Measurements from ENCODE around the gene KCNH4. TPM values are rescaled to one million over a fixed set of nuclear protein-coding genes. Genes with fewer than 3 reads are reported as not detected.

Gene KCNH4
- polyA plus RNA-seq, 1 donor: 0.10 TPM

DNA sequence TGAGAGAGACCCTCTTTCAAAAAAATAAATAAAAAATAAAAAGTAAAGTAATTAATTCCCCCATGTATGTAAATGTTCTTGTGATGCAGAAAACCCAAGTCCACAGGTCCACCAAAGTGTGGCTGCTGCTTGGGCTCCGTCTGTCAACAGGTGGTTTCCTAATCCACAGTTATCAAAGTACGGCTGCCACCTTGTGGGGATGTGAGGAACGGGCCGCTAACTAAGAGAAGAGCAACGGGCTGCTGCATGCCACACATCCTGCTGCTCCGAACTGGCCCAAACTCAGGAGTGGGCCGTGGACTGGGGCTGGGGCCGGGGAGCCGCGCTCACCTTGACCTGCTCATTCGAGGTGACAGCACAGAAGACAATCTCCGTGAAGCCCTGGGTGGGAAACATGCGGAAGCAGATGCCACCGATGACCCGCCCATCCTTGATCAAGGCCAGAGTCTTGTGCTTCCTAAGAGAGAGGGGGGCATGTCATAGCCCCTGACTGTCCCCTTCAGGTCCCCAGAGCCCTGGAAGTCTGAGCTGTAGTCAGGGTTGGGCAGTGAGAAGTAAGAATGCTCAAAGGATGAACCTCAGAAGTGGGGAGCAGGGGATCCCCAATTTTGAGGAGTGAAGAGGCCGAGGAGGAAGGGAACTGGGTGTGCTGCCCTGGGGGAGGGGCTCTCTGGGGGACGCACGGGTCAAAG lies 64.1 kb downstream of the KCNH4 start:
- DNase-seq: peak; percentile 80

DNA sequence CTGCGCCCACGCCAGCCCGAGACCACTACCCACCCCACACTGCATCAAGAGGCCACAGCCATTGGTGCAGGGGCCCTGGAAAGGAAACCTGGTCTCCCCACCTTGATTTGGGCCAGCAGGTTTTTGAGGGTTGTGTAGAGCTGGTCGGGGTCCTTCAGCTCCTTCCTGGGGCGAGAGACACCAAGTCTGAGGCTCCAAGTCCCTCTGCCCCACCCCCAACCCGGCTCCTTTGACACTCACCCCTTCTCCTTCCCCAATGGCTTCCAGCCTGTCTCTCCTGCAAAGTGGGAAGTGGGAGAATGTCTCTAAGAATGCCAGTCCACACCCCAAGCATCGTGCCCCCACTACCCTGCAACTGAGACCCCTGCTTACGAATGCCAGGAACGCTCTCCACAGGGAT lies 66.8 kb downstream of the KCNH4 start:
- no peak for DNase-seq

DNA sequence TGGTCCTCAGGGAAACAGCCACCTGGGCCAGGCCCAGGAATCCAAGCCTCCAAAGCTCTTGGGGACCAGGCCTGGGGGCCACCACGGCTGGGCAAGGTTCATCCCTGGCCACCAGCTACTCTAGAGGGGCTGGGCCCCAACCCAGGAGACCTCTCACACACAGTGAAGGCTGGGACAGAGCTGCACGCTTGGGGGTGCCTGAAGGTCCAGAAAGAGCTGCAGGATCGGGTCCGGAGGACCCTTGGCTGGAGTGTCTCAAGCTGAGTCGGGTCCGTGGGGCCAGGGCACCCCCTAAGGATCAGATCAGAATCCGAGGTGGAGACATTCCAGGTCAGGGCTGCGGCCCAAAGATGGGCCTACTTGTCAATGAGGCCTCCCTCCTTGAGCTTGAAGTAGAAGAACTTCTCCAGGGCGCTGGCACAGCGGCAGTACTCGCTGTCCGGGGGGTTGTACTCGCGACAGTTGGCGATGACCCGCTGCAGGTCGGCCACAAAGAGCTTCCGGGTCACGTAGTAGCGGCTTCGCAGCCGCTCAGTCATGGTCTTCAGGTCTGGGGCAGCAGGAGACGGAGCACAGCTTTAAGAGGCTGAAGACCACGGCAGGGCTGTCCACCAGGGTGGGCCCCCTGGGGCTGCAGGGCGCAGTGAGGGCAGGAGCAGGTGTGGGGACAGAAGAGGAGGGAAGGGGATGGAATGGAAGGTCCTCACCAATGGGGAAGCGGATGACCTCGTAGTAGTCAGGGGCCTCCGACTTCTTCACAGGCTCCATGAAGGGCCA lies 67.5 kb downstream of the KCNH4 start:
- DNase-seq: no peak

DNA sequence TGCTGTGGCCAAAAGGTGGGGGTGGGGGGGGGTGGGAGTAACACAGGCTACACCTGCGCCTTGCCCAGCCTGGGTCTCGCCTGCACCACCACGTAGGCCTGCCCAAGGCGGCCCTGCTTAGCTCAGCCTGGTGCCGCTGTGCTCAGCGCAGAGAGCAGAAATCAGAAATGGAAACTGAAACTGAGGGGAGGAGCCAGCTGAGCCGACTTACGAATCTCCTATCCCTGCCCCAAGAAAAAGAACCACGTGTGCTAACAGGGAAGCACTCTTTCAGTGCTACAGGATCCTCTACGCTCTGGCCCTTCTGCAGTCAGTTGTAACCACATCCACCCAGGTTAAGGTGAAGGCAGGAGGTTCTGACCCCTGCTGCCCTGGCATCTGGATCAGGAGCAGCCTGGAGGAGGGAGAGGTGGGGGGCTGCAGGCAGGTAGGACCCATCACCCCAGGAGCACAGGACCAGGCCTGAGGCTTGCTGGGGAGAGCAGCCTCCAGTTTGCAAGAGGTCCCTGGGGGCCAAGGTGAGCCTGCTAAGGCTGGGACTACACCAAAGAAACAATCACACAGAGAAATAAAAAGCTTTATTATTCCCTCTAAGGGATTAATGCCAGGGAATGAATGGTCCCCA lies 68.3 kb downstream of the KCNH4 start, which contains the start of gene DHX58:
Gene DHX58 (minus strand): TSS at position 163 of the 625 bp plus-strand sequence. CDS start 822 bp downstream, outside the sequence.
- DNase-seq: peak; percentile 88

DNA sequence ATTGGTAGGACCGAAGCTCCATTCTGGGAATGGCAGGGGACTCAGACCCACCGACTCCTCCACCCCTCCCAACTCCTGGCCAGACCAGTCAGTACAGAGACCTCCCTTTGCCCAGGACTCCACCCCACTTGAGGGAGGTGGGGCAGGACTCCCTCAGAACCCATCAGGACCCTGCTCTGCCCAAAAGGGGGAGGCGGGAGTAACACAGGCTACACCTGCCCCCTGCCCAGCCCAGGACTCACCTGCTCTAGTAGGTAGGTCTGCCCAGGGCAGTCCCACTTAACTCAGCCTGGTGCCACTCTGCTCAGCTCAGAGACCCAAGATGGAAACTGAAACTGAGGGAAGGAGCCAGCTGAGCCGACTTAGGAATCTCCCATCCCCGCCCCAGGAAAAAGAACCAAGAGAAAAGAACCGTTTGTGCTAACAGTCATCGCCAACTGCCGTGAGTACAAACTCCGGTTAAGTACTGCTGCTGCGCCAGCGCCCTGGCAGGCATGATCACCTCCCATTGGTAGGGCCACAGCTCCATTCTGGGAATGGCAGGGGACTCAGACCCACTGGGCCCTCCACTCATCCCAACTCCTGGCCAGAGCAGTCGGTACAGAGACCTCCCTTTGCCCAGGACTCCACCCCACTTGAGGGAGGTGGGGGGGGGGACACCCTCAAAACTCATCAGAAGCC lies 68.9 kb downstream of the KCNH4 start:
- DNase-seq: peak; percentile 66

DNA sequence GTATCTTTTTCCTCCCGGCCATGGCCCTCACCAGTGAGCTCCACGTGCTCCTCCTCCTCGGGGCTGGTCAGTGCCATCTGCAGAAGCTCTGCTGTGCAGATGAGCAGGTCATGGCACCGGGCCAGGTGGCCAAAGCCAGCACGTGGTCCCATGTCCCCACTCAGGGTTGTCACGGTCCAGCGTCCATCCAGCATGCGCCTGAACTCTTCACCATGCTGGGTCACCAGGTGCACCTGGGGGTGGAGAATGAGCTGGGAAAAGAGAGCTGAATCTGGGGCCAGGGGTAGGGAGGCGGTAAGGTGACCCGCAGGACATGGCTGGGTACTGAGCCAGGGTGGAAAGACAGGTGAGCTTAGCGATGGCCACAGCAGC lies 69.7 kb downstream of the KCNH4 start:
- no peak for DNase-seq

DNA sequence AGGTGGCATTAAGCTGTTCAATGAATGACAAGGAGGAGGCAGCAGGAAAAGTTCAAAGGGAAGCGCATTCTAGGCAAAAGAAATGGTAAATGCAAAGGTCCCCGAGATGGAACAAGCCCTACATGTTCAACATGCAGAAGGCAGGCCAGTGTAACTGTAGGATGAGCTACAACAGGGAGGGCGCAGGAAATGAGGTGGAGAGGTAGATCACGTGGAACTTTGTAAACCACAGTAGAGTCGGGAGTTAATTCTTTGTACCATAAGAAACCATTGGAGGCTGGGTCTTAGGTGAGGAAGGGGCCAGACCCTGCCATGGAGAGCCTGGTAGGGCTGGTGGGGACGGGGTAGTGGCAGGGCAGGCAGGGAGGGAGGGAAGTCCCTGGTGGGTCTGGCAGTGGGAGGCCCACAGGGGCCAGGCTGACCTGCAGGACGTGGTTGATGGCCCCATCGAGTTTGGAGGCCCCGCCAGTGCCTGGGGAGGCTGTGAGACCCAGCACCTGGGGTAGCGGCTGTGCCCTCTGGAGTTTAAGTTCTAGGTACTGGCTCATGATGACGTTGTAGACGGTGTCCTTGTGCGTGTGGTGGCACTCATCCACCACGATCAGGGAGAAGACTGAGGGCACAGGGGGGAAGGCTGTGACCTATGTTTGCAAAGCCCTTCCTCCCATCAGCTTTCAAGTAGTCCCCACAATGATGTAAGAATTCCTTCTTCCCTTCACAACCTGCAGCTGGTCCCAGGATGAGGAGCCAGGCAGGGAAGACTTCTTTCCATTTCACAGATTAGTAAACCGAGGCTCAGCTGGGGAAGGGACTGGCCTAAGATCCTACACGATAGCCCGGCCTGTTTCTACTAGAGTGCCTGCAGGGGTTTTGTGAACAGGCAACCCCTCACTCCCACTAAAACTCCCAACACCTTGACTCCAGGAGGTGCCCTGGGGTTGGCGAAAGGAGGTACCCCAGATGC lies 70.4 kb downstream of the KCNH4 start:
- no peak for DNase-seq

DNA sequence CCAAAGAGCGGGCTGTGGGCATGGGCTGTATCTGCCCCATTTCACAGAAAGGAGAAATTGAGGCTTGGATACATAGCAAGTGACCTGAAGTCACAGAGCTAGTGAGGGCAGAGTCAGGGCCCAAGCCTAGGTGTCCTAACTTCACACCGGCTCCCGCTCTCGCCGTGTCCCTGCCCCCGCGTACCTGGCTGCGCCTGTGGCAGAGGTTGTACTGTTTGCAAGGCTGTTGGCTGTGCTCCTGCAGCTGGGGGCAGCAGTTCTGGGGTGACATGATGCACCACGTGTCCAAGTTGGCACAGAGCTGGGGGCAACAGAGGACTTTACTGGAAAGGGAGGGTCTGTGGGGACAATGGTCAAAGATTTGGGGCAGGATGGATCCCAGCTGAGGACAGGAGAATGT lies 71.9 kb downstream of the KCNH4 start:
- DNase-seq: no peak

DNA sequence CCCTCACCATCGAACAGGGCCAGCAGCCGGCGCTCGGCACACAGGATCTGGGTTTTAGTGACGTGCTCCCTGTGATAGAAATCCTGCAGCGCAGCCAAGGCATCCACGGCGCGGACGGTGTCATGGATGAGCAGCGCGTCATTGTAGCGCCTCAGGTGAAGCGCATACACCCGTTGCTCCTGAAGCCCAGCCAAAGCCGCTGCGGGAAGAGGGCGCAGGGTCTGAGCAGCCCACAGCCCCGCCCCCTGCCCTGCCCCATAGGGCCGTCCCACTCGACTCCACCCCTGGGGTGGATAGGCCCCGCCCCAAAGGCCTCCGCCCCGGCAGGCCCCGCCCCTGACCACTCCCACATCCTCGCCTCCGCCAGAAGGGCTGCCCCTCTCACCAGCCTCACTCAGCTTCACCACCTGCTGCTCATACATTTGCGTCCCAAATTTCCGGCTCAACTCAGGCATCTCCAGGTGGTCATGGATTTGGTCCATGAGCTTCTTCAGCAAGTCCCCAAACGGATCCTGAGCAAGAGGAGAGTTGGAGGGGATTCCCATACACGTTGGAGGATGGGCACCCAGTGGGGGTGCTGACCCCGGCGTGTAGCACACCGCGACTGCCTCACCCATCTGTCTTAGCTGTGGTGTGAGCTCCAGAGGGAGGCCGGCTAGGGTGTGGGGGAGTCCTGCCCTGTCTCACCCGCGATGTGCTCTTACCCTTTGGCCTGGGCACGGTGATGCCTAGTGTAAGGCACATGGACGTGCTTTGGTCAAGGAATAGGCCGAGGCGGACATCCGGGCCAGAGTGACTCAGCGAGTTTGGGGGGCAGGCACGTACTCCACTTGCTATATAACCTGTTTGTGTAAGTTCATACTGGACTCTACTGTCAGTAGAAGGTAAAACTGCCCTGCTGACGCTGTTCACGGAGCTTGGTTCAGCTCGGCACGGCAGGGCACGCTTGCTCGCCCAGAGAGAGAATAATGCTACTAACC lies 73.1 kb downstream of the KCNH4 start:
- peak; percentile 25 for DNase-seq

DNA sequence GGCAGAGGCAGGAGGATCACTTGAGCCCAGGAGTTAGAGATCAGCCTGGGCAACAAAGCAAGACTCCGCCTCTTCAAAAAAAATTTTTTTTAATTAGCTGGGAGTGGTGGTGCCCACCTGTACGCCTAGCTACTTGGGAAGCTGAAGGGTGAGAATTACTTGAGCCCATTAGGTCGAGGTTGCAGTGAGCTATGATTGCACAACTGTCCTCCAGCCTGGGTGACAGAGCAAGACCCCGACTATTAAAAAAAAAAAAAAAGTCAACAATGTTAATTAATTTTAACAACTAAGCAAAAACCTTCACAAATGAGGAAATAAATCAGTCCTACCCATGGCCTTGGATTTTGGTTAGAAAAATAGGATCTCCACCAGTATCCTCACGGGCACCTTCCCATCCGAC lies 73.8 kb downstream of the KCNH4 start:
- no peak for DNase-seq

Other genes starting within 250 kb of the KCNH4 start
- 45.6 TPM for gene CNP, start 214.3 kb downstream of the KCNH4 start, polyA plus RNA-seq (ENCODE audit: insufficient read length)
- gene DNAJC7, start 163.7 kb downstream of the KCNH4 start, polyA plus RNA-seq (ENCODE audit: insufficient read length): 95.6 TPM
- gene NKIRAS2, start 161.1 kb downstream of the KCNH4 start, polyA plus RNA-seq (ENCODE audit: insufficient read length): 51.1 TPM
- gene C17orf113, start 130.5 kb downstream of the KCNH4 start, polyA plus RNA-seq (ENCODE audit: insufficient read length): 1.8 TPM
- gene ZNF385C, start 82.7 kb downstream of the KCNH4 start, polyA plus RNA-seq (ENCODE audit: insufficient read length): 8.0 TPM
- gene DHX58, start 68.4 kb downstream of the KCNH4 start, polyA plus RNA-seq (ENCODE audit: insufficient read length): 5.6 TPM
- gene KAT2A, start 59.8 kb downstream of the KCNH4 start, polyA plus RNA-seq (ENCODE audit: insufficient read length): 49.6 TPM
- gene HSPB9, start 58.3 kb downstream of the KCNH4 start, polyA plus RNA-seq (ENCODE audit: insufficient read length): 0.34 TPM
- gene RAB5C, start 26.2 kb downstream of the KCNH4 start, polyA plus RNA-seq (ENCODE audit: insufficient read length): 64.1 TPM
- not detected for gene HCRT, start 4.3 kb upstream of the KCNH4 start, polyA plus RNA-seq (ENCODE audit: insufficient read length)
- 14.4 TPM for gene GHDC, start 13.4 kb upstream of the KCNH4 start, polyA plus RNA-seq (ENCODE audit: insufficient read length)
- 45.6 TPM for gene STAT5B, start 95.2 kb upstream of the KCNH4 start, polyA plus RNA-seq (ENCODE audit: insufficient read length)
- 22.1 TPM for gene STAT5A, start 107.4 kb upstream of the KCNH4 start, polyA plus RNA-seq (ENCODE audit: insufficient read length)
- 70.4 TPM for gene STAT3, start 207.3 kb upstream of the KCNH4 start, polyA plus RNA-seq (ENCODE audit: insufficient read length)
- 301 TPM for gene CAVIN1, start 242.1 kb upstream of the KCNH4 start, polyA plus RNA-seq (ENCODE audit: insufficient read length)